GM18520 (cell line): ENCODE data around the gene NTRK2.
"Not testable (repeated sequence)": the region's sequence is repeated elsewhere in the genome, so short reads cannot be mapped to it uniquely, and the experiment has no call there.

Experiments used
- ATAC-seq: cut with Tn5 transposase; IDR thresholded peaks from one replicate; pipeline ENCODE4 v1.9.1; 2021; ENCODE audit not compliant: unreplicated experiment

NTRK2 gene

GRCh38 chr9:85046475-85046874 is 376.9 kb downstream of the NTRK2 start:
- ATAC-seq: no peak

- no peak for ATAC-seq
These were observed 383.8 kb downstream of the NTRK2 start for GRCh38 chr9:85053206-85053786.

GRCh38 chr9:85054017-85054416 is 384.5 kb downstream of the NTRK2 start:
- no peak for ATAC-seq

- ATAC-seq: peak; percentile 53
These were observed 386.1 kb downstream of the NTRK2 start for GRCh38 chr9:85055506-85056202.

- ATAC-seq: peak; percentile 67
These were observed 386.7 kb downstream of the NTRK2 start for GRCh38 chr9:85056203-85056572.

- ATAC-seq: no peak
These were observed 392.4 kb downstream of the NTRK2 start for GRCh38 chr9:85061969-85062368.

- no peak for ATAC-seq
These were observed 393.0 kb downstream of the NTRK2 start for GRCh38 chr9:85062385-85063022.

- no peak for ATAC-seq
These were observed 395.4 kb downstream of the NTRK2 start for GRCh38 chr9:85064811-85065371.

GRCh38 chr9:85067792-85068191 is 398.3 kb downstream of the NTRK2 start:
- no peak for ATAC-seq

- not testable (repeated sequence) for ATAC-seq
These were observed 399.9 kb downstream of the NTRK2 start for GRCh38 chr9:85069421-85069820.
